ENCODE results near the gene RASGRP2.

DNA sequence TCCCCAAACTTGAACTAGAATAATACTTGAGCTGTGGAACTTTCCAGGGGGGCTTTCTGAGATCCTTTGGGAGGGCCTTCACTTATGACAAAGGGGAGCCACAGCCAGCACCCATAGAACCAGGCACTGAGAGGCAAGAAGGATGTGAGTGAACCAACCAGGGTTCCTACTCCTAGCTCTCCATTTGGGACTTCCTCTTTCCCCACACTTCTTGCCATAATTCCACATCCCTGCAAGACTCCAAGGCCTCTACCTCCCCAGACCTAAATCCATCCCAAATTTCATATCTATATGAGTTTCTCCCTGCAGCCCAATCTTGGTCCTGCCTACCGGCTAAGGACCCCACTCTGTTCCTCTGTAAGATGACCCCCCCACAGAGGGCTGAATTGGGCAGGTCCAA lies 52.4 kb downstream of the RASGRP2 start:
- TF ChIP-seq, protein P1, sequence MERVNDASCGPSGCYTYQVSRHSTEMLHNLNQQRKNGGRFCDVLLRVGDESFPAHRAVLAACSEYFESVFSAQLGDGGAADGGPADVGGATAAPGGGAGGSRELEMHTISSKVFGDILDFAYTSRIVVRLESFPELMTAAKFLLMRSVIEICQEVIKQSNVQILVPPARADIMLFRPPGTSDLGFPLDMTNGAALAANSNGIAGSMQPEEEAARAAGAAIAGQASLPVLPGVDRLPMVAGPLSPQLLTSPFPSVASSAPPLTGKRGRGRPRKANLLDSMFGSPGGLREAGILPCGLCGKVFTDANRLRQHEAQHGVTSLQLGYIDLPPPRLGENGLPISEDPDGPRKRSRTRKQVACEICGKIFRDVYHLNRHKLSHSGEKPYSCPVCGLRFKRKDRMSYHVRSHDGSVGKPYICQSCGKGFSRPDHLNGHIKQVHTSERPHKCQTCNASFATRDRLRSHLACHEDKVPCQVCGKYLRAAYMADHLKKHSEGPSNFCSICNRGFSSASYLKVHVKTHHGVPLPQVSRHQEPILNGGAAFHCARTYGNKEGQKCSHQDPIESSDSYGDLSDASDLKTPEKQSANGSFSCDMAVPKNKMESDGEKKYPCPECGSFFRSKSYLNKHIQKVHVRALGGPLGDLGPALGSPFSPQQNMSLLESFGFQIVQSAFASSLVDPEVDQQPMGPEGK (CRISPR knock-in tag; IDR thresholded peaks at IDR 0.05; ENCODE audit: borderline replicate concordance), result no peak
- TF ChIP-seq RARB (CRISPR knock-in tag; IDR thresholded peaks at IDR 0.05) (no peak), ZFP3 (CRISPR knock-in tag; IDR thresholded peaks at IDR 0.05) (no peak), ZNF70 (CRISPR knock-in tag; IDR thresholded peaks at IDR 0.05) (no peak), ARNTL (CRISPR knock-in tag; IDR thresholded peaks at IDR 0.05; ENCODE audit: borderline replicate concordance, low read depth) (no peak), ISL1 (CRISPR knock-in tag; IDR thresholded peaks at IDR 0.05) (no peak), SNAI2 (CRISPR knock-in tag; IDR thresholded peaks at IDR 0.05) (no peak), ZFP30 (CRISPR knock-in tag; IDR thresholded peaks at IDR 0.05) (no peak), GLIS3 (CRISPR knock-in tag; IDR thresholded peaks at IDR 0.05) (no peak), OSR1 (CRISPR knock-in tag; IDR thresholded peaks at IDR 0.05) (no peak), TOX (CRISPR knock-in tag; IDR thresholded peaks at IDR 0.05; ENCODE audit: borderline replicate concordance) (no peak)
- TF ChIP-seq, protein P2, sequence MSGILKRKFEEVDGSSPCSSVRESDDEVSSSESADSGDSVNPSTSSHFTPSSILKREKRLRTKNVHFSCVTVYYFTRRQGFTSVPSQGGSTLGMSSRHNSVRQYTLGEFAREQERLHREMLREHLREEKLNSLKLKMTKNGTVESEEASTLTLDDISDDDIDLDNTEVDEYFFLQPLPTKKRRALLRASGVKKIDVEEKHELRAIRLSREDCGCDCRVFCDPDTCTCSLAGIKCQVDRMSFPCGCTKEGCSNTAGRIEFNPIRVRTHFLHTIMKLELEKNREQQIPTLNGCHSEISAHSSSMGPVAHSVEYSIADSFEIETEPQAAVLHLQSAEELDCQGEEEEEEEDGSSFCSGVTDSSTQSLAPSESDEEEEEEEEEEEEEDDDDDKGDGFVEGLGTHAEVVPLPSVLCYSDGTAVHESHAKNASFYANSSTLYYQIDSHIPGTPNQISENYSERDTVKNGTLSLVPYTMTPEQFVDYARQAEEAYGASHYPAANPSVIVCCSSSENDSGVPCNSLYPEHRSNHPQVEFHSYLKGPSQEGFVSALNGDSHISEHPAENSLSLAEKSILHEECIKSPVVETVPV (CRISPR knock-in tag; IDR thresholded peaks at IDR 0.05), result no peak
- TF ChIP-seq, protein P3, sequence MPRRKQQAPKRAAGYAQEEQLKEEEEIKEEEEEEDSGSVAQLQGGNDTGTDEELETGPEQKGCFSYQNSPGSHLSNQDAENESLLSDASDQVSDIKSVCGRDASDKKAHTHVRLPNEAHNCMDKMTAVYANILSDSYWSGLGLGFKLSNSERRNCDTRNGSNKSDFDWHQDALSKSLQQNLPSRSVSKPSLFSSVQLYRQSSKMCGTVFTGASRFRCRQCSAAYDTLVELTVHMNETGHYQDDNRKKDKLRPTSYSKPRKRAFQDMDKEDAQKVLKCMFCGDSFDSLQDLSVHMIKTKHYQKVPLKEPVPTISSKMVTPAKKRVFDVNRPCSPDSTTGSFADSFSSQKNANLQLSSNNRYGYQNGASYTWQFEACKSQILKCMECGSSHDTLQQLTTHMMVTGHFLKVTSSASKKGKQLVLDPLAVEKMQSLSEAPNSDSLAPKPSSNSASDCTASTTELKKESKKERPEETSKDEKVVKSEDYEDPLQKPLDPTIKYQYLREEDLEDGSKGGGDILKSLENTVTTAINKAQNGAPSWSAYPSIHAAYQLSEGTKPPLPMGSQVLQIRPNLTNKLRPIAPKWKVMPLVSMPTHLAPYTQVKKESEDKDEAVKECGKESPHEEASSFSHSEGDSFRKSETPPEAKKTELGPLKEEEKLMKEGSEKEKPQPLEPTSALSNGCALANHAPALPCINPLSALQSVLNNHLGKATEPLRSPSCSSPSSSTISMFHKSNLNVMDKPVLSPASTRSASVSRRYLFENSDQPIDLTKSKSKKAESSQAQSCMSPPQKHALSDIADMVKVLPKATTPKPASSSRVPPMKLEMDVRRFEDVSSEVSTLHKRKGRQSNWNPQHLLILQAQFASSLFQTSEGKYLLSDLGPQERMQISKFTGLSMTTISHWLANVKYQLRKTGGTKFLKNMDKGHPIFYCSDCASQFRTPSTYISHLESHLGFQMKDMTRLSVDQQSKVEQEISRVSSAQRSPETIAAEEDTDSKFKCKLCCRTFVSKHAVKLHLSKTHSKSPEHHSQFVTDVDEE (CRISPR knock-in tag; IDR thresholded peaks at IDR 0.05), result no peak

All from SK-N-SH treated with all-trans-retinoic acid at 6 μM for 48 hours (cell line).